G401 (cell line): ENCODE measurements around the gene CDC42EP2. TPM values are rescaled to one million over a fixed set of nuclear protein-coding genes. Genes with fewer than 3 reads are reported as not detected.
A peak's percentile ranks its signal among the peaks of the same experiment; 100 is the strongest.

Experiments used
- DNase-seq: peaks from one replicate; pipeline ENCODE4 v3.0.0-alpha.2; 2015; ENCODE audit warnings: low spot score
- in situ Hi-C: cut with HindIII; loops from 2 replicates; pipeline ENCODE4 v1.10.0; 2016; ENCODE audit warnings: low sequenced_read_pairs, mixed read lengths
- total RNA-seq: library from RNA; depleted of rRNA; stranded (reverse); fragments of >200 nt; shearing (Covaris generic); gene quantifications from 2 replicates; pipeline ENCODE4 v1.2.3, GENCODE V29; 2014; rRNA removed

CDC42EP2 gene
- total RNA-seq, 1 experiment from 2014 or later, result 4.6 TPM

DNA sequence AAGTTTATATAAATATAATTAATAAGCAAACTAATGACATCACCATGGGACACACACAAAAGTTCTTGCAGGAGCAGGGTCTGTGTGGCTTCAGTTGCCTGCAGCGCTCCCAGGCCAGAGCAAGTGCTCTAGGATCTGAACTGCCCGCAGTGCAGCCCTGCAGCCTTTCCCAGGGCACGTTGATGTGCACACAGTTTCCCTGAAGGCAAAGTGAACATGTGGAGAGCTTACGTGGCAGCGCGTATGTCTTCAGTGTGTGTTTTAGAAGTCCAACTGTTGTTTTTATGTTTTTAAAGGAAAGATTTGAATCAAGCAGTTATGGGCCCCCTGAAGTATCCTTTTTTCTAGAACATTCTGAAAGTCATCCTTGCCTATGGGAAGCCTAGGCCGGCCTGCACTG, 38.7 kb downstream of the CDC42EP2 start:
- DNase-seq, result no peak
- in situ Hi-C loops, result loop anchor here (25.0 kb wide), 1 partner anchor 159 kb away; no protein-coding TSS in a partner anchor

DNA sequence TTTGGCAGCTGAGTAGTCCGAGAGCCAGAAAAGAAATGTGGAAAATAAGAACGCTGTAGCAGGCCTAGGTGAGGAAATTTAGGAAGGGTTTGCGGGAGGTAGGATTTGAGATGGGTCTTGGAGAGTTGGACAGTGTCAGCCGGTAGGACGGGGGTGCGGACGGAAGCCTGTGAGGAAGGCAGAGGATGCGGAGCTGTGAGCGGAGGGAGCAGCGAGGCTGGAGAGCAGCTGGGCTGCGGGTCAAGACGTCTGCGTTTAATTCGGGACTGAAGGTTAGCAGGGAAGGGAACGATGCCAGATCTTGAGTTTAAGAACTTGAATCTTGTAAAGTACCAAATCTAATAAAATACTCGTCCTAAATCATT, 39.2 kb downstream of the CDC42EP2 start:
- DNase-seq, result peak; percentile 72
- in situ Hi-C loops, result loop anchor here (25.0 kb wide), 1 partner anchor 158 kb away; no protein-coding TSS in a partner anchor

DNA sequence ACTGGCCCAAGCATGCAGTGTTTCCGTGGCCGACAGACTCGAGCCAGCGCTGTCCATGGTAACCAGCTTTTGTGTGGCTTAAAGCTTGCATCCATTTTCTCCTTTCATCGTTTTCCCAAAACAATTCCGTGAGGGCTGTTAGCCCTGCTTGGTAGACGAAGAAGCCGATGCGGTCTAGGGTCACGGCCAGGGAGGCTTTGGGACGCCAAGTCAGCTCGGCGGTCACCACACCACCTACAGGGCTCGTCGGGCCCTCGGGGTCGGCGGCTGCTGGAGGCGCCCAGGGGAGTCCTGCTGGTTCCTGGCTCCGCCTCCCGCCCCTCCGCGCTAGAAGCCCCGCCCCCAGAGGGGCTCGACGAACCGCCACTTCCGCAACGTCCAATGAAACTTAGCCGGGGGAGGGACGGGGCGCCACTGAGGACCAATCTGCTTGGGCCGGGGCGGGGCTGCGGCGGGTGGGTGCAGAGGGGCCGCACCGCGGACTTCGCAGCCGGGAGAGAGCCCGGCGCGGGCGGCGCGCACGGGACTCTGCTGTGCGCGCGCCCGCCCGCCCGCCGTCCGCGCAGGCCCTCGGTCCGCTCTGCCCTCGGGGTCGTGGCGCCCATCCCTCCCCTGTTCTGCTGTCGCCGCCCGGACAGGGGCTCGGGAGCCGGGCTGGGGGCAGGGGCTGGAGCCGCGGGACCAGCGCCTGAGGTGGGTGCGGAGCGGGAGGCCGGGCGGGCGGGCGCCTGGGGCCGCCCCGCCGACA, 39.8 kb downstream of the CDC42EP2 start, which contains the start of gene TIGD3:
Gene TIGD3, plus strand, starts transcription at position 487 of the 748 bp plus-strand sequence. CDS start 1,058 bp downstream, outside the sequence.
- peak; percentile 98 for DNase-seq
- in situ Hi-C loops, result loop anchor here (25.0 kb wide), 1 partner anchor 158 kb away; no protein-coding TSS in a partner anchor

DNA sequence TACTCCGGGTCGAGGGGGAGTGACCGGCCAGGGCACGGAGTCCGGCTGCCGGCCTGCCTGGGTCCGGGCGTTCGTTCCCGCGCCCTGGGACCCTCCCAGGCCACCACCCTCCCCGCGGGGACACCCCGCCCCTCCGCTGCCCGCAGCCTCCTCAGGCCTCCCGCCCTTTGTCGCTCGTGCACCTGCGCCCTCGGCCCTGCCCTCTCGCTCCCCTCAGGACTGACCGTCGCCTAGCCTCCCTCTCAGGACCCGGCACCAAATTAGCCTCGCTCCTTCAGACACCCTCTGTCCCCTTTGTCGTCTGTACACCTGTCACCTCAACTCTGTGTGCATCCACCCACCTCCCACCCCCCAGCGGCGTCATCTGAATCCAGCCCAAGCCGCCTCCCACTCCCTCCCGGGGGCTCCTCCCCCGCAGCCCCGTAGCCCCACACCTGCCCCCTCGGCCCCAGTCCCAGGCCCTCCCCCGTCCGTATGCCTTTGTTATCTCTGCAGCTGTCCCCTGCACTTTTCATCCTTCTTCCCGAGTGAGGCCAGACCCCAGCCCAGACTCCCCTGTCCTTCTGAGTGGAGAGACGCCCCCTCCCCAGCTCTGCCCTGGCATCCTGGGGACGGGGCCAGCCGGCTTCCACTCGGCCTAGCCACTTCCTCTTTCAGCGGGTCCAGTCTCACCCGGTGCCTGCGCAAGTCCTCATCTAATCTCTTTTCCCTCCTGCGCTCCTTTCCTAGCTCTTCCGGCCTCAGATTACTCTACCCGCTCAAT, 40.5 kb downstream of the CDC42EP2 start:
- in situ Hi-C loops, result loop anchor here (25.0 kb wide), 1 partner anchor 157 kb away; no protein-coding TSS in a partner anchor
- DNase-seq, result peak; percentile 53

DNA sequence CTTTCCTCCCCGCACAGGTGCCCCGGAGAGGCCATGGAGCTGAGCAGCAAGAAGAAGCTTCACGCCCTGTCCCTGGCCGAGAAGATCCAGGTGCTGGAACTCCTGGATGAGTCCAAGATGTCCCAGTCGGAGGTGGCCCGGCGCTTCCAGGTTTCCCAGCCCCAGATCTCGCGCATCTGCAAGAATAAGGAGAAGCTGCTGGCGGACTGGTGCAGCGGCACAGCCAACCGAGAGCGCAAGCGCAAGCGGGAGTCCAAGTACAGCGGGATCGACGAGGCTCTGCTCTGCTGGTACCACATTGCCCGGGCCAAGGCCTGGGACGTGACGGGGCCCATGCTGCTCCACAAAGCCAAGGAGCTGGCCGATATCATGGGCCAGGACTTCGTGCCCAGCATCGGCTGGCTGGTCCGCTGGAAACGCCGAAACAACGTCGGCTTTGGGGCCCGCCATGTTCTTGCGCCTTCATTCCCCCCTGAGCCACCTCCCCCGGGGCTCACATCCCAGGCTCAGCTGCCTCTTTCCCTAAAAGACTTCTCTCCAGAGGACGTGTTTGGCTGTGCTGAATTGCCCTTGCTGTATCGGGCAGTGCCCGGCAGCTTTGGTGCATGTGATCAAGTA, 41.2 kb downstream of the CDC42EP2 start:
- DNase-seq, result peak; percentile 63
- in situ Hi-C loops, result loop anchor here (25.0 kb wide), 1 partner anchor 156 kb away; no protein-coding TSS in a partner anchor

DNA sequence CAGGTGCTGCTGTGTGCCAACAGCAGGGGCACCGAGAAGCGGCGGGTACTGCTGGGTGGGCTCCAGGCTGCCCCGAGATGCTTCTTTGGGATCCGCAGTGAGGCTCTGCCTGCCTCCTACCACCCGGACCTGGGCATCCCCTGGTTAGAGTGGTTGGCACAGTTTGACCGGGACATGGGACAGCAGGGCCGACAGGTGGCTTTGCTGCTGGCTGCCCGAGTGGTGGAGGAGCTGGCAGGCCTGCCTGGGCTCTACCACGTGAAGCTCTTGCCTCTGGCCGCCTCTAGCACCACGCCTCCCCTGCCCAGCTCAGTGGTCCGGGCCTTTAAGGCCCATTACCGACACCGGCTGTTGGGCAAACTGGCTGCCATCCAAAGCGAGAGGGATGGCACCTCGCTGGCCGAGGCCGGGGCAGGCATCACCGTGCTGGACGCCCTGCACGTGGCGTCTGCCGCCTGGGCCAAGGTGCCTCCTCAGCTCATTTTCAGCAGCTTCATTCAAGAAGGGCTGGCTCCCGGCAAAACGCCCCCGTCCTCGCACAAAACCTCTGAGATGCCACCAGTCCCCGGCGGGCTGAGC, 41.8 kb downstream of the CDC42EP2 start:
- in situ Hi-C loops, result loop anchor here (25.0 kb wide), 1 partner anchor 156 kb away; no protein-coding TSS in a partner anchor
- DNase-seq, result peak; percentile 92

DNA sequence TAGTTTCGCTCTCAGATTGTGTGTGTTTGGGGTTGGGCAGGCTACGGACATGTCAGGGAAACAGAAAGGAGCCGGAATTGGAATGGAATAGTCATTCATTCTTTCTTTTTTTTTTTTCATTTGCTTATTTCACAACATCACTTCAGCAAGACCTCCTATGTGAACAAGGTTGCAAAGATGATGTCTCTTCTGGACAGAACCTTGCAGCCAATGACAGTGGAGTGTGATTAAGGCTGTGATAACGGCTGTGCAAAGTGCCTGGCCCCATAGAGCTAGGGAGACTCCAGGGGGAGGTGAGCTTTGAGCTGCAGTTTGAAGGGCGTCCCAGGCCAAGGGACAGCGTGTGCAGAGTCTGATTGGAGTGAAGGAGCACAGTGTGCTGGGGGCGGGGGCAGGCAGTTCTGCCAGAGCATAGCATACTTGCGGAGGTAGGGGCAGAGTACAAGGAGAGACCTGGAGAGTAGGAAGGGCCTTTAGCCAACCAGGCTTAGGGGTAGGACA, 43.2 kb downstream of the CDC42EP2 start:
- in situ Hi-C loops, result loop anchor here (25.0 kb wide), 1 partner anchor 154 kb away; no protein-coding TSS in a partner anchor
- no peak for DNase-seq

DNA sequence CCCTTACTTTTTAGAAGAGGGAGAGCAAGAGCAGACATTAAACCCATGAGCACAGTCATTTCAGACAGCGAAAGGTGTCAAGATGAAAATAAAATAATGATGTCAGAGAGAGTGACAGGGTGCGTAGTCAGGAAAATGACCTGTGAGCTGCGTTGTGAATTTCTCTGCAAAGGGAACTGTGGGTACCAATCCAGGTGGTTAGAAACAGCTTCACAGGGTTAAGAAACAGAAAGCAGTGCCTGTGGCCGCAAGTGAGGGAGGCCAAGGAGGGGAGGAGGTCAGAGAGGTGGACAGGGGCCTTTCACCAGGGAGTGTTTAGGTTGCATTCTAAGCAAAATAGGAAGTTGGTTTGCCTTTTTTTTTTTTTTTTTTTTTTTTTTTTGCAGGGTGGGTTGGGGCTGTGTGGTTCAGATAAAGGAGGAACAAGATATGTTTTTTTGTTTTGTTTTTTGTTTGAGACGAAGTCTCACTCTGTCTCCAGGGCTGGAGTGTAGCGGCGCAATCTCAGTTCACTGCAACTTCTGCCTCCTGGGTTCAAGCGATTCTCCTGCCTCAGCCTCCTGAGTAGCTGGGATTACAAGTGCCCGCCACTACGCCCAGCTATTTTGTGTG, 47.8 kb downstream of the CDC42EP2 start:
- in situ Hi-C loops, result loop anchor here (25.0 kb wide), 1 partner anchor 150 kb away; no protein-coding TSS in a partner anchor
- DNase-seq, result no peak

DNA sequence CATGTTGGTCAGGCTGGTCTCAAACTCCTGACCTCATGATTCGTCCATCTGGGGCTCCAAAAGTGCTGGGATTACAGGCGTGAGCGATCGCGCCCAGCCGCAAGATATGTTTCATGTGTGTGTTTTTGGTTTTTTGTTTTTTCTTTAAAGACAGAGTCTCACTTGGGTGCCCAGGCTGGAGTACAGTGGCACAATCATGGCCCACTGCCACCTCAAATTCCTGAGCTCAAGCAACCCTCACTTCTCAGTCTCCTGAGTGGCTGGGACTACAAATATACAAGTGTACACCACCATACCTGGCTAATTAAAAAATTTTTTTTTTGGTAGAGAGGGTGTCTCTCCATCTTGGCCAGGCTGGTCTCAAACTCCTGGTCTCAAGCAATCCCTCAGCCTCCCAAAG, 48.3 kb downstream of the CDC42EP2 start:
- in situ Hi-C loops, result loop anchor here (25.0 kb wide), 1 partner anchor 149 kb away; no protein-coding TSS in a partner anchor
- no peak for DNase-seq

DNA sequence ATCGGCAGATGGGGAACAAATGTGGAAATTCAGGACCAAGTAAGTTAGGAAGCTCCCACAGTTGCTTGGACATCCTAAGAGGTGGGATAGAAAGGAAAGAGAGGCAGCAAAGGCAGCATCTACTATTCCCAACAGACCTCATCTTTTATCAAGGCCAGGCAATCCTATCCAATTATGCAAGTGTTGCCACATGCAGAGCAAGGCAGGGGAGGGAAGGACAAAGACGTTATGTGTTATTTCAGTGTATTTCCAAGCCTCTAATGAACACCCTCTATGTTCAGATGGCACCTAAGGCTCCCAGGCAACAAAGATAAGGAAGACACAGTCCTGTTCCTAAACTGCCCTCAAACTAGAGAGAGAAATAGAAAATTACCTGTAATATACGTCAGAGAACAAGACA, 49.1 kb downstream of the CDC42EP2 start:
- in situ Hi-C loops, result loop anchor here (25.0 kb wide), 1 partner anchor 149 kb away; no protein-coding TSS in a partner anchor
- DNase-seq, result no peak

DNA sequence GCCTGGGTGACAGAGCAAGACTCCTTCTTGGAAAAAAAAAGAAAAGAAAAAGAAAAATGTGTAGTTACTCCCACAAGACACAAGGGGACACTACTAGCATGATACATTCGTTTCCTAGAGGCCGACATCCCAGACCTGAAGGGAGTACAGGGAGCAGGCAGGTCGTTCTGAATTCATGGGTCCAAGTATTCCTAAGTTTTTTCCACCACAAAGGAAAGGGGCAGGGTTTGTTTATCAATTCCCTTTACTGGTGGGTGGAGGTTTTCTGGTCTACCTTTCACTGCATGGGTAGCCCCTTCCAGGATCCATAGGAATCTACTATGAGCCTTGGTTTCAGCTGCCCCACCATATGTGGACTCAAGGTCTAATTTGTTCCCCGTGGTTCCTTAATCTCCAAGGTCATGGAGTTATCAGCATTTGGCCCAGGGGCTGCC, 51.7 kb downstream of the CDC42EP2 start:
- peak; percentile 87 for DNase-seq
- in situ Hi-C loops, result loop anchor here (25.0 kb wide), 1 partner anchor 146 kb away; no protein-coding TSS in a partner anchor

DNA sequence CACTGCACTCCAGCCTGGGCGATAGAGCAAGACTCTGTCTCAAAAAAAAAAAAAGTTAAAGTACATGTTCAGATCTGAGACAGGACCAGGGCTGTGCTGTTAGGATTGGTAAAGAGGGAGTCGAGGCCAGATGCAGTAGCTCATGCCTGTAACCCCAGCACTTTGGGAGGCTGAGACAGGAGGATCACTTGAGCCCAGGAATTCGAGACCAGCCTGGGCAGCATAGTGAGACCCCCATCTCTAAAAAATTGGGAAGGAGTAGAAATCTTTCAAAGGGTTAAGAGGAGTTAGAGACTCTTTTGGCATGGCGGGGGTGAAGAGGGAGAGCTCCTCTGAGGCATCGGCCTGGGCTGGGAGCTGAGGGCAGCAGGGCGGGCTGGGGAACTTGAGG, 56.0 kb downstream of the CDC42EP2 start:
- in situ Hi-C loops, result loop anchor here (25.0 kb wide), 1 partner anchor 142 kb away; no protein-coding TSS in a partner anchor
- DNase-seq, result no peak

Other genes with a start within 250 kb of the CDC42EP2 start
- gene CDCA5, start 230.8 kb upstream of the CDC42EP2 start, total RNA-seq, result 59.1 and 71.2 TPM in 2 replicates
- 17.7 and 42.6 TPM in 2 replicates for gene ZFPL1, start 230.6 kb upstream of the CDC42EP2 start, total RNA-seq
- 212 and 303 TPM in 2 replicates for gene VPS51, start 218.7 kb upstream of the CDC42EP2 start, total RNA-seq
- 23.5 and 39.0 TPM in 2 replicates for gene TM7SF2, start 203.0 kb upstream of the CDC42EP2 start, total RNA-seq
- 12.7 and 21.0 TPM in 2 replicates for gene ZNHIT2, start 197.2 kb upstream of the CDC42EP2 start, total RNA-seq
- gene FAU, start 192.7 kb upstream of the CDC42EP2 start, total RNA-seq, result 137 and 188 TPM in 2 replicates
- 108 and 117 TPM in 2 replicates for gene MRPL49, start 192.5 kb upstream of the CDC42EP2 start, total RNA-seq
- 6.9 and 16.3 TPM in 2 replicates for gene SYVN1, start 180.3 kb upstream of the CDC42EP2 start, total RNA-seq
- gene SPDYC, start 144.6 kb upstream of the CDC42EP2 start, total RNA-seq, result 2.0 and 3.4 TPM in 2 replicates
- 76.6 and 128 TPM in 2 replicates for gene CAPN1, start 132.9 kb upstream of the CDC42EP2 start, total RNA-seq
- 10.8 and 19.4 TPM in 2 replicates for gene POLA2, start 52.9 kb upstream of the CDC42EP2 start, total RNA-seq
- gene DPF2, start 19.0 kb downstream of the CDC42EP2 start, total RNA-seq, result 52.8 and 54.3 TPM in 2 replicates
- 0.12 and 1.9 TPM in 2 replicates for gene TIGD3, start 39.9 kb downstream of the CDC42EP2 start, total RNA-seq
- gene SLC25A45, start 67.8 kb downstream of the CDC42EP2 start, total RNA-seq, result 1.1 TPM in 1 of 2 replicates, not detected in the other
- gene FRMD8, start 71.8 kb downstream of the CDC42EP2 start, total RNA-seq, result 31.1 and 40.1 TPM in 2 replicates
- 4.4 and 12.4 TPM in 2 replicates for gene NEAT1, start 107.9 kb downstream of the CDC42EP2 start, total RNA-seq
- gene MALAT1, start 184.2 kb downstream of the CDC42EP2 start, total RNA-seq, result 166 and 288 TPM in 2 replicates
- gene SCYL1, start 210.2 kb downstream of the CDC42EP2 start, total RNA-seq, result 77.6 and 80.4 TPM in 2 replicates
- 32.5 and 53.2 TPM in 2 replicates for gene LTBP3, start 243.5 kb downstream of the CDC42EP2 start, total RNA-seq